Progenitor cell of endocrine pancreas (in vitro differentiated cells): Measurements from ENCODE around the gene JMJD1C. TPM values are rescaled to one million over a fixed set of nuclear protein-coding genes. Genes with fewer than 3 reads are reported as not detected.
A peak's percentile ranks its signal among the peaks of the same experiment; 100 is the strongest.

Experiments
- DNase-seq: peaks from one replicate; pipeline ENCODE4 v3.0.0; 2021; ENCODE audit warnings: low spot score; ENCODE audit not compliant: unreplicated experiment
- H3K27ac Mint-ChIP-seq: 2 replicates; pipeline ENCODE4 v1.8.0; 2021; ENCODE audit warnings: mild to moderate bottlenecking, moderate library complexity, mixed read lengths
- H3K27me3 Mint-ChIP-seq: 2 replicates; pipeline ENCODE4 v1.8.0; 2021; ENCODE audit warnings: mixed read lengths
- H3K36me3 Mint-ChIP-seq: 2 replicates; pipeline ENCODE4 v1.8.0; 2022; ENCODE audit warnings: mixed read lengths; ENCODE audit not compliant: insufficient read depth
- H3K4me1 Mint-ChIP-seq: 2 replicates; pipeline ENCODE4 v1.8.0; 2021; ENCODE audit warnings: low read depth, mixed read lengths
- H3K4me3 Mint-ChIP-seq: 2 replicates; pipeline ENCODE4 v1.8.0; 2021; ENCODE audit warnings: low read depth, mild to moderate bottlenecking, moderate library complexity, mixed read lengths
- H3K9me3 Mint-ChIP-seq: 2 replicates; pipeline ENCODE4 v1.8.0; 2021; ENCODE audit warnings: low read depth, mixed read lengths
- total RNA-seq: library from RNA; stranded (reverse); gene quantifications from 2 replicates; pipeline ENCODE4 v1.2.1, GENCODE V29; 2021
- TF ChIP-seq, protein P1 (sequence below): fragments of 200-600 bp; sonication (generic); IDR thresholded peaks from one replicate; pipeline ENCODE4 v1.5.0; 2021; ENCODE audit warnings: antibody characterized with exemption, mild to moderate bottlenecking; ENCODE audit not compliant: unreplicated experiment

Gene JMJD1C
- total RNA-seq, 1 donor from 2014 or later = 117 TPM

DNA sequence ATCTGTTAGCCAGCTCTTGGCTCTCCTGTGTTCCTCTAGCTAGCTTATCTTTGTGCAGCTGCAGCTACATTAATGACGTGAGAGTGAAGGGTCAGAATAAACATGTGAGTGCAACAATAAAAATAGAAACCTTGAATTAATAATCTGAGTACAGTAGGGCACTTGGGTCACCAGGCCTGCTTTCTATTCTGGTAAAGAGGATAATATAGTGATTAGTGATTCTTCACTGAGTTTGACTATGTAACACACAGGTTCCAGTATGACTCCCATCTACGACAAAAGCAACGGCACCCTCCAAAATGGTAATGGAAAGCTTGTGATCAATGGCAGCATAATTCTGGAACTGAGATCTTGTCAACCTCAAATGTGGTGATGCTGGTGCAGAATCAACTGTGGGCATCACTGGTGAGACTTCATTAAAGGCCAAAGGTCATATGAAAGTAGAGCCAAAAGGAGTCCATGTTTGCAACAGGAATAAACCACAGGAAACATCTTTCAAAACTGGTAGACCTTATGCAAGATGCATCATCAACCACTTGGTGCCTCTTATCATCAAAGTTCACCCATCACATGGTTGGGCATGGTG, 255.1 kb downstream of the JMJD1C start:
- Mint-ChIP-seq H3K36me3 (peaks cover 38% of the 10 kb centered on the region), H3K27ac (no peak overlapping the region), H3K9me3 (no peaks in the 10 kb centered on the region), H3K4me3 (no peak overlapping the region), H3K4me1 (peaks cover 3% of the 10 kb centered on the region), H3K27me3 (no peaks in the 10 kb centered on the region)
- no peak for DNase-seq
- TF ChIP-seq, protein P1, sequence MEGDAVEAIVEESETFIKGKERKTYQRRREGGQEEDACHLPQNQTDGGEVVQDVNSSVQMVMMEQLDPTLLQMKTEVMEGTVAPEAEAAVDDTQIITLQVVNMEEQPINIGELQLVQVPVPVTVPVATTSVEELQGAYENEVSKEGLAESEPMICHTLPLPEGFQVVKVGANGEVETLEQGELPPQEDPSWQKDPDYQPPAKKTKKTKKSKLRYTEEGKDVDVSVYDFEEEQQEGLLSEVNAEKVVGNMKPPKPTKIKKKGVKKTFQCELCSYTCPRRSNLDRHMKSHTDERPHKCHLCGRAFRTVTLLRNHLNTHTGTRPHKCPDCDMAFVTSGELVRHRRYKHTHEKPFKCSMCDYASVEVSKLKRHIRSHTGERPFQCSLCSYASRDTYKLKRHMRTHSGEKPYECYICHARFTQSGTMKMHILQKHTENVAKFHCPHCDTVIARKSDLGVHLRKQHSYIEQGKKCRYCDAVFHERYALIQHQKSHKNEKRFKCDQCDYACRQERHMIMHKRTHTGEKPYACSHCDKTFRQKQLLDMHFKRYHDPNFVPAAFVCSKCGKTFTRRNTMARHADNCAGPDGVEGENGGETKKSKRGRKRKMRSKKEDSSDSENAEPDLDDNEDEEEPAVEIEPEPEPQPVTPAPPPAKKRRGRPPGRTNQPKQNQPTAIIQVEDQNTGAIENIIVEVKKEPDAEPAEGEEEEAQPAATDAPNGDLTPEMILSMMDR = no peak

DNA sequence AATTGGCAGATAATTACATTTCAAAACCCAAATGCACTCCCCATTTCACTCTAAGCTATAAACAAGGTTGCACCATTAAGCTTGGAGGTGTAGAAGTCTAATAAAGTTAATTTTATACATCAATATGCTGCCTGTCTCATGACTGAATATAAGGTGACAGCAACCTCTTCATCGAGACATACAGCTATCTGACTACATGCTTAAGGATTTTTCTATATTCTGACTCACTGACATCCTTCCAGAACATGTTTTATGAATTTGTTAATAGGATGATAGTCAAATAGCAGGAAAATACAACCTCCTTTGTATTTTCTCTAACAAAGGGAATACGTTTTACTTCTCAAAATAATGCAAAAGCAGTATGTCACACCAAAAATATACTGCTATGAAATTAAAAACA, 256.1 kb downstream of the JMJD1C start:
- no peaks in the 10 kb centered on the region for H3K9me3 Mint-ChIP-seq
- no peak overlapping the region for H3K4me3 Mint-ChIP-seq
- peaks cover 3% of the 10 kb centered on the region for H3K4me1 Mint-ChIP-seq
- H3K27me3 Mint-ChIP-seq = no peaks in the 10 kb centered on the region
- TF ChIP-seq, protein P1 = no peak
- DNase-seq = no peak
- H3K27ac Mint-ChIP-seq = no peak overlapping the region
- peaks cover 36% of the 10 kb centered on the region for H3K36me3 Mint-ChIP-seq

DNA sequence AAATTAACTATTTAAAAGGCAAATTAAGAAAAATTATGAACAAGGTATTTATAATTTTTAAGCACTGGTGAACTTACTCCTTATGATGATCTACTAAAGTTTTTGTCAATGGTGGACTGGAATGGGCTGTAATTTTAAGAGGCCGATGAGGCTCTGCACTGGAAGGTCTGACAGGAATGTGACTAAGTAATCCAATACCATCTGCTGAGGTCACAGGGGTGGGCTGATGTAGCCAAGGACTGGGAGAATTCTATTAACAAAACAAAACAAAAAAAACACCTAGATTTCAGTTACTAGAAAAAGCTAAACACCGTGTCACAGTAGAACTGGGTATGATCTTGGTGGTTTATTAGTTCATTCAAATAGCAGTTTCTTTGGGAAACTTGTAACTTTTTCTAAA, 256.8 kb downstream of the JMJD1C start:
- DNase-seq = no peak
- H3K4me1 Mint-ChIP-seq = peaks cover 3% of the 10 kb centered on the region

DNA sequence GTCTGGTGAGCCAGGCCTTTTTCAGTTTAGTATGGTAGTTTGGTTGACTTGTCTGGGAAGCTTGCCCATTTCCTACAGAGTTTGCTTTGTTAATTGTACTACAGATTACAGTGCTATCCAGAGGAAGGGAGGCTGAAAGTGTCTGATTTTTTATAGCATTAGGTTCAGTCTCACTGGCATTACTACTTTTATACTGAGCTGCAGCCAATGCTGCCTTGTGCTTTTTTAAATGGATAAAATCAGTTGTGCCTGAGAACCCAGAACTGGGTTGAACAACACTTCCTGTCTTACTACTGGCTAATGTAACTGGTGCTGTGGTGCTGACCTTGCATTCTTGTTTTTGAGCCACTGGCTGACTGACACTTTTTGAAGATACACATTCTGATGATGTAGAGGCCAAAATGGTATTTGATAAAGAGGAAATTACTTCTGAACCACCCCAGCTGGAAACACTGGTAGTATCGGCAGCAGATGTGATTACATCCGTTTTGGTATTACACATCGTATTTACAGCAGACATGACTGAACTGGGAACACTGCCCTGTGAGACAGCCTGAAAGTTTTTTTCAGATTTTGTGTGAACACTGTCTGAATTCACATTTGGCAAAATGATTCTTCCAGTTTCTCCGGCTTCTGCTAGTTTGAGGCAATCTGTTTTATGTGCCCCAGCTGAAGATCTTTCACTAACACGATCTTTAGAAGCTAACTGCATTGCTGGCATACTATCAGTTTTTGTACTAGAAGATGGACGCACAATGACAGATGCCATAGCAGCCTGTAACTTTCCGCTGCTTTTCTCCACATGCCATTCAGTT, 258.6 kb downstream of the JMJD1C start:
- TF ChIP-seq, protein P1 = no peak
- peaks cover 26% of the 10 kb centered on the region for H3K36me3 Mint-ChIP-seq
- peaks cover 3% of the 10 kb centered on the region for H3K4me1 Mint-ChIP-seq
- H3K4me3 Mint-ChIP-seq = no peak overlapping the region
- no peaks in the 10 kb centered on the region for H3K9me3 Mint-ChIP-seq
- no peak for DNase-seq
- no peaks in the 10 kb centered on the region for H3K27me3 Mint-ChIP-seq
- H3K27ac Mint-ChIP-seq = no peak overlapping the region

More for the DNA sequence above, 256.8 kb downstream of the JMJD1C start:
- TF ChIP-seq, protein P1 = no peak
- no peak overlapping the region for H3K4me3 Mint-ChIP-seq
- H3K36me3 Mint-ChIP-seq = peaks cover 33% of the 10 kb centered on the region
- H3K27me3 Mint-ChIP-seq = no peaks in the 10 kb centered on the region
- H3K9me3 Mint-ChIP-seq = no peaks in the 10 kb centered on the region
- H3K27ac Mint-ChIP-seq = peak overlapping the region; percentile 83

DNA sequence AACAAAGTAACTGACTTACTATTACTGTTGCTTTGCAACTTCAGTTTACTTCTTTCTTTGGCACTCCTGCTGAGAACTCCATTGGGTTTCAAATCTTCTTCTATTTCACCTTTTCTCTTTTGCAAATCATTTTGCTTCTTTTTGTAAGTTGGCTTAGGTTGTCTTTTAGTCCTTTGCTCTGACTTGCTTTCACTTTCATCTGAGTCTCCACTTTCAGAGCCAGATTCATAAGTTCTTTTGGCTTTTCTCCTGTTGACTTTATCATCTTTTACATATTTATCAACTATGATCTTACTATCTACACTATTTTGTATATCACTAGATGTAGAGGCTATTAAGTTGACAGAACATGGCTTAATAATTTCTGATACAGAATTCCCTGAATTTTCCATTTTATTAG, 259.2 kb downstream of the JMJD1C start:
- Mint-ChIP-seq H3K27ac (no peak overlapping the region), H3K27me3 (no peaks in the 10 kb centered on the region), H3K36me3 (peaks cover 20% of the 10 kb centered on the region), H3K4me3 (no peak overlapping the region), H3K9me3 (no peaks in the 10 kb centered on the region), H3K4me1 (peaks cover 3% of the 10 kb centered on the region)
- no peak for DNase-seq
- TF ChIP-seq, protein P1 = no peak
